ENCODE data around the gene TAF6. TPM values are rescaled to one million over a fixed set of nuclear protein-coding genes. Genes with fewer than 3 reads are reported as not detected.

The TAF6 gene
- total and polyA plus RNA-seq, 9 of the 15 experiments (the other 6 are each of a cell fraction or from before 2014, with no cell fraction given), result 0.78 to 78.7 (median 21.3) TPM

DNA sequence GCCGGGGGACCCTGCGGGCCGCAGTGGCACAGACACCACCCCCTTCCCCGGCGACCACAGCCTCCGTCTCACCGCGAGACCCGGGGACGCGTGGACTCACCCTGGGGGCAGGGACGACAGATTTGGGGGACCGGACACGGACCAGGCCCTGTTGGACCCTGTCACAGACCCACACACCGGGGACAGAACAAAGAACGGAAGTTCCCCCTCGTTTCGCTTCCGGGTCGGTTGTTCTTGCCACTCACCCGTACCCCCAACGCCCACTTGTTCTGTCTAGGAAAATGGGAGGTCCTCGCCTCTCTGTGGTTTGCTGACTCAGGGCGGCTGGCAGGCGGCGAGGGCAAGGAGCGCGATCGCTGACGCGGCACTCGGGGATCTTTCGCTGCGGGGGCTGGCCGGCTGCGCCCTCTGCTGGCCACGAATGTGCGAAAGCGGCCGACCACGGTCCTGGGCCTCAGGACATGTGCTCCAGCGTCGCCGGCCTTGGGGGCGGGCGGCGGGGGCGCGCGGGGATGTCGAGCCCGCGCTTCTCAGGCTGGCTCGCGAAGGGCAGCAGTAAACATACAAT lies 37.5 kb downstream of the TAF6 start, which contains the start of gene ZNF3 (continued):
- TF ChIP-seq, protein P1, sequence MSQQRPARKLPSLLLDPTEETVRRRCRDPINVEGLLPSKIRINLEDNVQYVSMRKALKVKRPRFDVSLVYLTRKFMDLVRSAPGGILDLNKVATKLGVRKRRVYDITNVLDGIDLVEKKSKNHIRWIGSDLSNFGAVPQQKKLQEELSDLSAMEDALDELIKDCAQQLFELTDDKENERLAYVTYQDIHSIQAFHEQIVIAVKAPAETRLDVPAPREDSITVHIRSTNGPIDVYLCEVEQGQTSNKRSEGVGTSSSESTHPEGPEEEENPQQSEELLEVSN (IDR thresholded peaks at IDR 0.05; ENCODE audit: borderline replicate concordance in 1 of 2, extremely low read depth in 1 of 2, insufficient read depth in 1 of 2, insufficient read length in 1 of 2, low read depth in 1 of 2, low read length in 1 of 2, poor library complexity in 1 of 2, severe bottlenecking in 1 of 2), result peak; percentile 96 to 100
- TF ChIP-seq BDP1 (IDR thresholded peaks at IDR 0.05; ENCODE audit: insufficient read depth, insufficient read length) (no peak), ASH1L (IDR thresholded peaks at IDR 0.05; ENCODE audit: borderline replicate concordance, low read depth, partially characterized antibody) (no peak), NR2C1 (IDR thresholded peaks at IDR 0.05) (peak; percentile 100), NR2C1 (tag; IDR thresholded peaks at IDR 0.05) (peak; percentile 100), HNRNPL (IDR thresholded peaks at IDR 0.05; ENCODE audit: low read depth, low read length) (peak; percentile 93), RBM22 (IDR thresholded peaks at IDR 0.05; ENCODE audit: low read depth, low read length, poor library complexity, severe bottlenecking) (peak; percentile 93), PRMT5 (CRISPR knock-in tag; IDR thresholded peaks at IDR 0.05) (0 out of 2 replicates have a peak, but pooled peaks have one; percentile 27), PHF21A (IDR thresholded peaks at IDR 0.05; ENCODE audit: borderline replicate concordance, low read depth) (peak; percentile 37; the same call in 1 of the 2 replicates), CBX5 (IDR thresholded peaks at IDR 0.05; ENCODE audit: borderline replicate concordance, low read depth) (0 out of 2 replicates have a peak, but pooled peaks have one; percentile 75)
- TF ChIP-seq, protein P2, sequence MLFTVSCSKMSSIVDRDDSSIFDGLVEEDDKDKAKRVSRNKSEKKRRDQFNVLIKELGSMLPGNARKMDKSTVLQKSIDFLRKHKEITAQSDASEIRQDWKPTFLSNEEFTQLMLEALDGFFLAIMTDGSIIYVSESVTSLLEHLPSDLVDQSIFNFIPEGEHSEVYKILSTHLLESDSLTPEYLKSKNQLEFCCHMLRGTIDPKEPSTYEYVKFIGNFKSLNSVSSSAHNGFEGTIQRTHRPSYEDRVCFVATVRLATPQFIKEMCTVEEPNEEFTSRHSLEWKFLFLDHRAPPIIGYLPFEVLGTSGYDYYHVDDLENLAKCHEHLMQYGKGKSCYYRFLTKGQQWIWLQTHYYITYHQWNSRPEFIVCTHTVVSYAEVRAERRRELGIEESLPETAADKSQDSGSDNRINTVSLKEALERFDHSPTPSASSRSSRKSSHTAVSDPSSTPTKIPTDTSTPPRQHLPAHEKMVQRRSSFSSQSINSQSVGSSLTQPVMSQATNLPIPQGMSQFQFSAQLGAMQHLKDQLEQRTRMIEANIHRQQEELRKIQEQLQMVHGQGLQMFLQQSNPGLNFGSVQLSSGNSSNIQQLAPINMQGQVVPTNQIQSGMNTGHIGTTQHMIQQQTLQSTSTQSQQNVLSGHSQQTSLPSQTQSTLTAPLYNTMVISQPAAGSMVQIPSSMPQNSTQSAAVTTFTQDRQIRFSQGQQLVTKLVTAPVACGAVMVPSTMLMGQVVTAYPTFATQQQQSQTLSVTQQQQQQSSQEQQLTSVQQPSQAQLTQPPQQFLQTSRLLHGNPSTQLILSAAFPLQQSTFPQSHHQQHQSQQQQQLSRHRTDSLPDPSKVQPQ (CRISPR knock-in tag; IDR thresholded peaks at IDR 0.05; ENCODE audit: borderline replicate concordance), result no peak
- TF ChIP-seq, protein P3, sequence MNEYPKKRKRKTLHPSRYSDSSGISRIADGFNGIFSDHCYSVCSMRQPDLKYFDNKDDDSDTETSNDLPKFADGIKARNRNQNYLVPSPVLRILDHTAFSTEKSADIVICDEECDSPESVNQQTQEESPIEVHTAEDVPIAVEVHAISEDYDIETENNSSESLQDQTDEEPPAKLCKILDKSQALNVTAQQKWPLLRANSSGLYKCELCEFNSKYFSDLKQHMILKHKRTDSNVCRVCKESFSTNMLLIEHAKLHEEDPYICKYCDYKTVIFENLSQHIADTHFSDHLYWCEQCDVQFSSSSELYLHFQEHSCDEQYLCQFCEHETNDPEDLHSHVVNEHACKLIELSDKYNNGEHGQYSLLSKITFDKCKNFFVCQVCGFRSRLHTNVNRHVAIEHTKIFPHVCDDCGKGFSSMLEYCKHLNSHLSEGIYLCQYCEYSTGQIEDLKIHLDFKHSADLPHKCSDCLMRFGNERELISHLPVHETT (CRISPR knock-in tag; conservative IDR thresholded peaks at IDR 0.05 in 1 of 2, IDR thresholded peaks at IDR 0.05 in 1 of 2), result peak in 1 of 2 experiments; percentile 96; a peak in 2 of 4 replicates
- TF ChIP-seq, protein P4, sequence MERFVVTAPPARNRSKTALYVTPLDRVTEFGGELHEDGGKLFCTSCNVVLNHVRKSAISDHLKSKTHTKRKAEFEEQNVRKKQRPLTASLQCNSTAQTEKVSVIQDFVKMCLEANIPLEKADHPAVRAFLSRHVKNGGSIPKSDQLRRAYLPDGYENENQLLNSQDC (CRISPR knock-in tag; IDR thresholded peaks at IDR 0.05), result 0 out of 2 replicates have a peak, but pooled peaks have one; percentile 62
- TF ChIP-seq, protein P5, sequence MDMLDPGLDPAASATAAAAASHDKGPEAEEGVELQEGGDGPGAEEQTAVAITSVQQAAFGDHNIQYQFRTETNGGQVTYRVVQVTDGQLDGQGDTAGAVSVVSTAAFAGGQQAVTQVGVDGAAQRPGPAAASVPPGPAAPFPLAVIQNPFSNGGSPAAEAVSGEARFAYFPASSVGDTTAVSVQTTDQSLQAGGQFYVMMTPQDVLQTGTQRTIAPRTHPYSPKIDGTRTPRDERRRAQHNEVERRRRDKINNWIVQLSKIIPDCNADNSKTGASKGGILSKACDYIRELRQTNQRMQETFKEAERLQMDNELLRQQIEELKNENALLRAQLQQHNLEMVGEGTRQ (CRISPR knock-in tag; IDR thresholded peaks at IDR 0.05), result peak; percentile 47
- TF ChIP-seq, protein P6, sequence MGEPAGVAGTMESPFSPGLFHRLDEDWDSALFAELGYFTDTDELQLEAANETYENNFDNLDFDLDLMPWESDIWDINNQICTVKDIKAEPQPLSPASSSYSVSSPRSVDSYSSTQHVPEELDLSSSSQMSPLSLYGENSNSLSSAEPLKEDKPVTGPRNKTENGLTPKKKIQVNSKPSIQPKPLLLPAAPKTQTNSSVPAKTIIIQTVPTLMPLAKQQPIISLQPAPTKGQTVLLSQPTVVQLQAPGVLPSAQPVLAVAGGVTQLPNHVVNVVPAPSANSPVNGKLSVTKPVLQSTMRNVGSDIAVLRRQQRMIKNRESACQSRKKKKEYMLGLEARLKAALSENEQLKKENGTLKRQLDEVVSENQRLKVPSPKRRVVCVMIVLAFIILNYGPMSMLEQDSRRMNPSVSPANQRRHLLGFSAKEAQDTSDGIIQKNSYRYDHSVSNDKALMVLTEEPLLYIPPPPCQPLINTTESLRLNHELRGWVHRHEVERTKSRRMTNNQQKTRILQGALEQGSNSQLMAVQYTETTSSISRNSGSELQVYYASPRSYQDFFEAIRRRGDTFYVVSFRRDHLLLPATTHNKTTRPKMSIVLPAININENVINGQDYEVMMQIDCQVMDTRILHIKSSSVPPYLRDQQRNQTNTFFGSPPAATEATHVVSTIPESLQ (CRISPR knock-in tag; IDR thresholded peaks at IDR 0.05), result peak; percentile 88

Data from K562 (cell line).